Measurements from ENCODE around the gene MOB1B.

Gene MOB1B

DNA sequence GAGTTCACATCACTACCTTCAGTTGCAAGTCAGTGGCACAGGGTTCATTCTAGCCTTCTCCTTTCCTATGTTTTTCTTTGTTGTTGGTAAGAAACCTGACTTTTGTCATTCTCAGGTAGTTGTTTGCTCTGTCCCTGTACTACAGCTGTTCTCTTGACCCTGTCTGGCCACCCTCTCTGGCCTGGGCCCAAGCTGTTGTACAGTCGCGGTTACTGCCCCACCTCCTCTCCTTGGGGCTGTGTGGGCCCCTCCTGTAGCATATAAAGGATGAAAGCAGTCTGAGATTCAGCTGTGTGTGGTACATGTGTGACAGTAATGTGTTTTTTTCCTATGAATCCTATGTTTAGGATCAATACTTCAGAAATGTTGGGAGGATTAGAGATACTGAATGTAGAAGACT, 12.5 kb downstream of the MOB1B start:
- no peak for DNase-seq (ENCODE audit: low spot score)

- no peak for DNase-seq (ENCODE audit: low spot score)
Observed at GRCh38 chr4:70915036-70915815, 13.1 kb downstream of the MOB1B start.

GRCh38 chr4:70915874-70916559, 13.8 kb downstream of the MOB1B start:
- DNase-seq (ENCODE audit: low spot score) = no peak

- DNase-seq (ENCODE audit: low spot score) = no peak
Observed at GRCh38 chr4:70920592-70920991, 18.4 kb downstream of the MOB1B start.

DNA sequence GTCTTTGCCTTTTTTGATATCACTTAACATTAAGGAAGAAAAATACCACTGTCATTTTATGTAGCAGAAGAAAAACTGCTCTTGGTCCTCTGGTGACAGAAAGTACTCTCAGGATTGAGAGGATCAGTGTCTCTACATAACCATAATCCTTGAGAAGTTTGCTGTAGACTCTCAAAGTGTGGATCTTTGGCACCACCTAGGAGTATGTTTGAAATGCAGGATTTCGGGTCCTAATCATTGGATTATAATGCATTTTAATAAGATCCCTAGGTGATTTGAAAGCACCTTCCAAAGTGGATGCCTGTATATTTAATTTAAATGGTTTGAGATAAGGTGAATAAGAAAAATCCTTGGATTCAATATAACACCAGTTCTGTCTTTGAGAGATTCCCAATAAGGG, 23.2 kb downstream of the MOB1B start:
- no peak for DNase-seq (ENCODE audit: low spot score)

DNA sequence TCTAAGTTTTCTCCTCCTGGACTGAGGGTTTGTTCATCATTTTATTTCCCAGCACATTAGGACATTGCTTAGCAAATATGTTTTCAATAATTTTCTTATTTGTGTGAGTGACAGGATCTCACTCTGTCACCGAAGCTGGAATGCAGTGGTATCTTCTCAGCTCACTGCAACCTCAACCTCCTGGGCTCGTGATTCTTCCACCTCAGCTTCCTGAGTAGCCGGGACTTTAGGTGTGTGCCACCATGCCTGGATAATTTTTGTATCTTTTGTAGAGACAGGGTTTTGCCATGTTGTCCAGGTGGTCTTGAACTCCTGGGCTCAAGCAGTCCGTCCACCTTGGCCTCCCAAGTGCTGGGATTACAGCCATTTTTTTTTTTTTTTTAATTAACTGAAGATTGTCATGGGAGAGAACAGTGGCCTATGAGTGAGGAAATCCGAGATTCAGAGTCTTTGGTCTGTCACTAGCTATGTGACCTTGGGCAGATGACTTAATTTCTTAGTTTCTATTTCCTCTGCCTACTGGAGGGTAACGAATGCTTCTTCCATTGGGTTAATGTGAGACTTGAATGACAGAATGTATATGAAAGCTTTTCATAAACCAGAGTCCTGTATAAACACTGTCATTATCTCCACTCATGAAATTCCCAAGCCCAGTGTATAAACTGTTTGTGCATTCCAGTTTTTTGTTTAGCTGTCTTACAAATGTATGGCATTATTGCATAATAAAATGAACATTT, 23.9 kb downstream of the MOB1B start:
- DNase-seq (ENCODE audit: low spot score) = no peak

DNA sequence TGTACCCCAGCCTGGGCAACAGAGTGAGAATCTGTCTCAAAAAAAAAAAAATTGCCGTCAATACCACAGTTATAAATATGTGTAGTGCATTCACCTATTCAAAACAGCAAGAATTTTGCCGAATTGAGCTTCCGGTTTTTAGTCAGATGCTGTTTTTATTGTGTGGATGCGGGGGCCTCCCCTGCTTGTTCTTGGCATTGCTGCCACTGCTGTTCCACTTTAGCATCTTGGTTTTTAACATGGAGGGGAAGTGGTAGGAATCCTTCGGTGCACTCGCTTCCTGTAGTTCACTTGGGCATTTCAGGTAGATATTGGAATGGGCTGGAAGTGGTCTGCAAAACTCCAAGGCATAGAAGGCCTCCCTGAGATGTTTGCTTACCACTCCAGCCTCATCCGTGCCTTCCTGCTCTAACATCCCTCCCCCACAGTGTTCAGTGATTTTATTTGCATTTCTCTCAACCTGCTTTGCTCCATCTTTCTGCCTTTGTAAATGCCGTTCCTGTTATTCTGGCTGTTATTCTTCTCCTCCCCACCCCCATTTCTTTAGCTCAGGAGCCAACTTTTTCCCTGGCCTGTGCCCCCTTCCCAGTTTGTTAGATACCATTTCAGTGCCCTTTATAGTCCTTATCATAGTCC, 25.5 kb downstream of the MOB1B start:
- no peak for DNase-seq (ENCODE audit: low spot score)

DNA sequence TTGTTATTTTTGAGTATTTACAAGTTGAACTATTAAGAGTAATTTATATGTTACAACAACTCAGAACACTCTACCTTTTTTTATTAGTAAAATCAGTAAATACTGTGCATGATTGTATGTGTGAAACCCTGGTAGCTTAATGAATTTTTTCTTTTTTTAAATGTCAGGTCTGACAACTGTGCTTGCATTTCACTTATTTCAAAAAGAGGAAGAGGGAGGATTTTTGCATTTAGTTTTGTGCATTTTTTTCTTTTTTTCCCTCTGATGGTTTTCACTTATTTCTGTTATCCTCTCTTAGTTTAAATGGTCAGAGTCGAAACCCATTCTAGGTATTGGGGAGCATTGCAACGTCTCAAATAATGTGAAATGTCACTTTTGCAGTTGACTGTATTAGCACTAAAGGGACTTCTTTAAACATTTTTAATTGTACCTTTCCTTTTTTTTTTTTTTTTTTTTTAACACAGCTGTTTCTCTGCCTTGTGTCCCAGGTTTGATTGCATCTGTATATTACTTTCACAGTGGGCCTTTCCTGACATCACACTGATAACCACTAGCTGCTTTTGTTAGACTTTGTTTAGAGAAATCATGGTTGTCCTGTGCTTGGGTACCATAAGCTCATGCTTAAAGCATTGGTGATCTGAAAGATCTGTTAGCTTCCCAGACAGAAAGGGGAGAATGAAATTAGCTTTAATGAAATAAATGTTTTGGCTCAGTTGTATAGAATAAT, 28.5 kb downstream of the MOB1B start:
- no peak for DNase-seq (ENCODE audit: low spot score)

DNA sequence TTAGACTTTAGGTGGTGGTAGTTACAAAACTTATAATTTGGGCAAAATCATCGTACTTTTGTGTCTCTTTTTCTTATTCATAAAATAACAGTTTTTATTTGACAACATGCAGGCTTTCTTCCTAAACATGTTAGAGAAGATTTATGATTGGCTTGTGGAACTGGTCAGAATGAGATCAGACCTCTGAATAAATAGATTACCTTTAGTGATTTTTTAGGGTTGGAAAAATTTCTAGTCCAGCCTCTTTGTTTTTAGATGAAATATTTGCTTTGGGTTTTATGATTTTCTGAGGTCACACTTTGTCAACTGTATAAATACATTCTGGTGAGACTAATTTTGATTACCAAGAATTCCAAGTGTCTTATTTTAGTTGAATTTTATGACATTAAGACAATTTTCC, 29.2 kb downstream of the MOB1B start:
- no peak for DNase-seq (ENCODE audit: low spot score)

DNA sequence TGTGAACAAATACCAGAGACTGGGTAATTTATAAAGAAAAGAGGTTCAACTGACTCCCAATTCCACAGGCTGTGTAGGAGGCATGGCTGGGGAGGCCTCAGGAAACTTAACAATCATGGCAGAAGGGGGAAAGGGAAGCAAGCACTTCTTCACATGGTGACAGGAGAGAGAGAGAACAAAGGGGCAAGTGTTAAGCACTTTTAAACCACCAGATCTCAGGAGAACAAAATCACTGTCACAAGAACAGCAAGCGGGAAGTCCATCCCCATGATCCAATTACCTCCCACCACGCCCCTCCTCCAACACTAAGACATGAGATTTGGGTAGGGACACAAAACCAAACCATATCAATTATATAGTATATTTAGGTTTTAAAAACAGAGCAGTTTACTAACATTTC, 30.8 kb downstream of the MOB1B start:
- DNase-seq (ENCODE audit: low spot score) = no peak

DNA sequence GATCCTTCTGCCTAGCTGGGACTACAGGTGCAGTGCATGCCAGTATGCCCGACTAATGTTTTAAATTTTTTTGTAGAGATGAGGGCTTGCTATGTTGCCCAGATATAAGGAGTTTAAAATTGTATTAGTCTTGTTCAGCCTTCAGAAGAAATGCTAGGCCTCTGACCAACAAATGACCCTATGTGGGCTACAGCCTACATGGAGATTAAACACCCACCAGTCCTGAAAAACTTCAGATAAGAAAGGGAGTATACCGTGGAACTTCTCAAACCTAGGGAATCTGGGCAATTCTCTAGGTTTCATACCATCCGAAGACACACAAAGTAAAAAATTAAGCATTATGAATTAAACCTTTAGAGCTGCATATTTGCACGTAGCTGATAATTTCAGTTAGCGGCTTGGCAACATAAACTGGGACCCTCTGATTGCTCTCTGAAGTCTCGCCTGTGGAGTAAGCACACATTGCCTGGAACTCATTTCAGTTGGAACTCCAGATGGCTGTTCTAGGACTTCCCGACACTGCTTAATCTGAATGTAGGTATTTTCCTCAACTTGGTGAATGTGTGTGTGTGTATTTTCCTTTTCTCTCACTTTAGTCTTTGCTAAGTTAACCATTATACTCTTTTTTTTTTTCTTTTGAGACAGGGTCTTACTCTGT, 33.0 kb downstream of the MOB1B start:
- DNase-seq (ENCODE audit: low spot score) = no peak

GRCh38 chr4:70936200-70936787, 34.1 kb downstream of the MOB1B start:
- DNase-seq (ENCODE audit: low spot score) = no peak

DNA sequence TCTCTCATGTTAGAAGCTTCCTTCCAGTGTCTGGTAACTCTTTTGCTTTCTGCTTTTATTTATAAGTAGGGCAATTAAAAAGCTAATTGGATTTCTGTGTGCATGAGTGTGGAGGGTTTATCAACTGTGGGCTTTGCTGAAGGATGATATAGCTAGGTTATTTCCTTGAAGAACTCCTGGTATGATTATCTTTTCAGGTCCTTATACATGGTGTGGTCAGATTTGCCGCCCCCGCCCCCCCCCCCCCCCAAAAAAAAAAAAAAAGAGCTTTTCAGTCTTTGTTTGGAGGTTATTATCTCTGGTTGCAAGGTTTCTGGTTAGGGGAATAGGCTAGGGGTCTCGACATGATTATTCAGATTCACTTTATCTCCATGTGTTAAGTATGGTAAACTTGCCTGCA, 35.9 kb downstream of the MOB1B start:
- no peak for DNase-seq (ENCODE audit: low spot score)

DNA sequence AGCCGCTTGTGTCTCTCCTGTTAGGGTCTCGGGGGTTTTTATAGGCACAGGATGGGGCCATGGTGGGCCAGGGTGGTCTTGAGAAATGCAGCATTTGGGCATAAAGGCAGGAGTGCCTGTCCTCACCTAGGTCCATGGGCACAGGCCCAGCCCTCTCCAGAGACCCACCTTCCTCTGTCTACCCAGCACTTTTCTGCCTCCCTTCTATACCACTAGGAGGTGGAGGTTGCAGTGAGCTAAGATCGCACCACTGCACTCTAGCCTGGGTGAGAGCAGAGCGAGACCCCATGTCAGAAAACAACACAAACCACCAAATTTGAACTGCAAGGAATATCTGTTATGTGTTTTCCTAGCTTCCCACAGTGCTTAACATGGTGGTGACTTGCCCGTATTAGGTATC, 38.0 kb downstream of the MOB1B start:
- DNase-seq (ENCODE audit: low spot score) = no peak

- no peak for DNase-seq (ENCODE audit: low spot score)
Observed at GRCh38 chr4:70943114-70943513, 40.9 kb downstream of the MOB1B start.

- no peak for DNase-seq (ENCODE audit: low spot score)
Observed at GRCh38 chr4:70945046-70945445, 42.9 kb downstream of the MOB1B start.

DNA sequence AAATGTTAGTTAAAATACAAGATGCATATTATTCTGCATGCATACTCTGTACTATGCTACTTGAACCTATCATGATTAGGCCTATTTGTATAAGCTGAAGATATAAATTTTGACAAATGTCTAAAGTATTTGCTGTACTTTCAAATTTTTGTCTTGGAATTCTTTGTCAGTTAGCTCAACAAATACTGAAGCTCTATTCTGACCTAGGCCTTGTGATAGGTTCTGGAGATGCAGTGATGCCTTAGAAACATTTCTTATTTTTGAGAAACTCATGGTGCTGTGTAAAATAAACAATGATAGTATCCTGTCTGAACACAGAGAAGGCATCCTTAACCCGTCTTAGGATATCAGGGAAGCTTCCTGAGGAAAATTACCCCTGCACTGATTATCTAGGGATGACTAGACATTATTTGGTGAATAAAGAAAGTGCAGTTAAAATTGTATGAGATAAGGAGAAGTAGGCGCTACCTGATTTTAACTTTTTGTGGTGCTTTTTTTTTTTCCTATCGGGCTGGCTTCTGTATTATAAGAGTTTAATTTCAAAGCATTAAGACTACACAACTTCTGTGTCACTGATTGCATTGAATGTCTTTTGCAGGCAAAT, 43.4 kb downstream of the MOB1B start:
- no peak for DNase-seq (ENCODE audit: low spot score)

DNA sequence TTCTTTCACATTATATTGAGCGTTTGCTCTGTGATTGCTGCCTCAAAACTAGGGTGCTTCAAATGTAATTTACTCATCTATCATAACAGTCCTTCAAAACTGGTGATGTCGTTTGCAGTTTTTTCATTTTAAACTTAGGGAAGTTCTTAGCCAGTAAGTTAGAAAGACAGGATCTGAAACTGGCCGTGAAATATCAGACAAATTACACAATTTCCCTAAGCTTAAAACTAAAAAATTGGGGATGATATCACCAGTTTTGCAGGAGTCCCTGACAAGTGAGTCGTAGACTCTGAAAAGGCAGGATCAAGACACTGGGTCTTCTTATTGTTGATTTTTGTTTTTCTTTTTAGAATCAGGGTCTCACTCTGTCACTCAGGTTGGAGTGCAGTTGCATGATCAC, 44.8 kb downstream of the MOB1B start:
- DNase-seq (ENCODE audit: low spot score) = no peak

DNA sequence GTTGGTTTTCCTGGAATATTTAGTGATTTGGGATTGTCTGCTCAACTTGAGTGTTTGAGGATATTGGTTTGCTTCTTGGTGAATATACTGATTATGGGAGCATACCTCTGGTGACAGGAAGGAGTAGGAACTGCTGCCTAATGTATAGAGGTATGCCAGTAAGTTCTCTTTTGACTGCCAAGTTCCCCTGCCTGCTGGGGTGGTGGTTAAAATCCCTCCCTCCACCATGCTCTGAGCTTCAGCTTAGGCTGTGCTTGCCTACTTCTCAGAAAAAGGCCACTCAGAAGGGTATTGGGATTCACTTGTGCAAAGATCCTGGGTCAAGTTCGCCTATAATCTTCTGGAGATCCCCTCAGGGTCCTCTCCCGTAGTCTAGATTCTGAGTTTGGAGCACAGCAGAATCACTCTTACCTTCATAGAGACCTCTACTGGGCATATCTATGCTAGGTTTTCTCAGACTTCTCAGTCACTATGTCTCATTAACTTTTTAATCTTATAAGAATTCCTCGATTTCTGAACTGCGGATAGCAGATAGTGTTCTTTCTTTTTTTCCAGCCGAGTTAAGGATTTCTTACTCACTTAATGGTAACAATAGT, 46.6 kb downstream of the MOB1B start:
- no peak for DNase-seq (ENCODE audit: low spot score)

DNA sequence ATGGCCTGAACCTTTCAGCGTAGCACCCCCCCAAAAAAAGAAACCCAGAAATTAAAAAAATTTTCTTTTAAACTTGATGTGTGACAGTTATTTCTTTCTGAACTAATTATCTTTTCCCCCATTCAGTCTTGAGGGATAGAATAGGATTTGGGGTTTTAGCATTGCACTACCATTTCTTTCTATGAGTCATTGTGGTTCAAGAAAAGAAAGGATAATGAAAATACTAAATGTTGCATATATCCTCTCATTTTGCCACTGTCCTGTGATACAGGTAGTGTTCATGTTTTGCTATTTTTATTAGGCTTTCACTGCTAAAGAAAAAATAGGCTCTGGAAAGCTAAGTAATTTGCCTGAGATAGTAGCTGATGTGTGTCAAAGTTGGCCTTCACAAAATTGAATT, 51.9 kb downstream of the MOB1B start:
- no peak for DNase-seq (ENCODE audit: low spot score)

Data from COLO829 (cell line).